Measurements from ENCODE around the gene GCA.

DNA sequence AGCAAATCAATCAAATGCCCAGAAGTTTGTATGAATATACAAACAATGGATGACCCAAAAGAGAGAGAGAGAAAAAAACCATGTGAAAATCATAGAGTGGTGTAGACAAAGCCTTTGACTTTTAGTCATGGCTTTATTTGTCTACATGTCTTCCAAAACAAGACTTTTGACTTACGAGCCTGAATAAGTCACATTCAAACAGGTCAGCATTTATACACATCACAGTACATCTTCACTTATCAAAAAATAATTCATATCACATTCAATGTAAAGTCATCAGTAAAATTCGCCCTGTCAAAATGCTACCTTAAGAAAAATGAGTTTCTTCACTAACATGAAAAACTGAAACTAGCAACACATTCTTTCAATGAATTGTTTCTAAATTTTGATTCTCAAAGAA is 27.3 kb upstream of the GCA start:
- no peak for TF ChIP-seq CTCF (IDR thresholded peaks at IDR 0.05; ENCODE audit: low read depth, low read length)
- TF ChIP-seq POLR2A (IDR thresholded peaks at IDR 0.05; ENCODE audit: extremely low read depth, insufficient read length), result no peak
- no peak for TF ChIP-seq MYC (IDR thresholded peaks at IDR 0.05; ENCODE audit: low read depth, low read length)
